SW 1271 (cell line): Measurements from ENCODE around the gene TTC28.
"Not testable (repeated sequence)": the region's sequence is repeated elsewhere in the genome, so short reads cannot be mapped to it uniquely, and the experiment has no call there.

Experiments
- DNase-seq, 2 experiments: peaks; one replicate each; lab custom pipeline; 2025; lab: John Stamatoyannopoulos, UW

Gene TTC28

DNA sequence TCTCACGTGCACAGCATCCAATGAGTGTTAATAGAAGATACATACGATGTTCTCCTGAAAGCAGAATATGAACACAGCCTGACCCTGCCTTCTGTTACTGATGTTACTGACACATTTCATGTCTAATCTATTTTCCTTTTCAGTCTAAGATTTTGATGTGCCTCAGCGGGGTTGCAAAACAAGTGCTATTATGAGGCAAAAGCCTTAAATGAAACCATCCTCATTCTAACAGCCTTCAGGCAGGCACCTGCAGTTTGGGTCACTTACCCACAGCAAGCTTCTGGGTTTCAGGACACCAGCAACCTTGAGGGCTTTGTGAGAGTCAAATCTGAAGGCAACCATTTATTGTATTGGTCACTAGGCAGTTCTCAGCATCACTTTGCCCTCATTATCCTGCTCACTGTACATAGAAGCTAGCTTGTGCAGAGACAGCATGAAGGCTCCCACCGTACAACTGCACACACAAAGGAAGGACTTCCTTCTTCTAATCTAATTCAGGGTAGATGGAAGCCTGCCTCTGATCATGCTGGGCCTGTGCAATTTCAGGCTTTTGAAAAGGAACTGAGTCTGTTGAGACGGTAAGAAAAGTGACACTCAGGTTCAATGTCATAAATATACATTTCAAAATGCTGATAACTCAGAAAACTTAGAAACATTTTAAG, 577.4 kb downstream of the TTC28 start:
- DNase-seq = no peak

DNA sequence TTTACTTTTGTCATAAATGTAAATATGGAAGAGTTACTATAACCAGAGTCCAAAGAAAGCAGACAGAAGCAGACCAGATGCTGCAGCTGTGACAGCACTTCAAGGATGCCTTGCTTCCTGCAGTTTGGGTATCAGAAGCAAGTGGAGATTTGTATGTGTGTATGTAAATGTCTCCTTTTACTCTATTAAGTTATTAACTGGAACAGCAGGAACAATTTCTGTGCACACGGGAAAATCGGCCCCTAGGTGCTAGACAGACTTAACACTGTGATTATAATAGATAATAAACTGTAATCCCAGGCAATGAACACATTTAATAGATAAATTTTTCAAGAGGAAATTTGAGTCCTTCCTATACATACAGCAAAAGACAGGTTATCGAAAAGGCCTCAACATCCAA, 582.0 kb downstream of the TTC28 start:
- DNase-seq = no peak

DNA sequence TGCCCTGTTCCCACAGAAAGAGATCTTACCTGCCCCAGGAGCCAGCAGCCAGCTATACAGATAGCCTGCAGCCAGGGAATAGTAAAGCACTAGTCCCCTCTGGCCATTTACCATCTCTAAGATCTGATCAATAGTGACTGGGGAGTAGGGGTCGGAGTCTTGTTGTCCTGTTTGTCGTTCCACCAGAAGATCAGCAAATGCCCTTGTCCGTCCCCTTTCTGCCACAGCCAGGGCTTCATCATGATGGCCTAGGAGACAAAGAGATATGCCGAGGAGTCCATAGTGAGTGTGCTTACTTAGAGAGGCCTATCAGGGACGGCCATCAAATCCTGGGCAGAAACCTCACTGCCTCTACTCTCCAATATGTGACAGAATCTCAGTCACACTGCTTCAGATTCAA, 583.5 kb downstream of the TTC28 start:
- DNase-seq = no peak

DNA sequence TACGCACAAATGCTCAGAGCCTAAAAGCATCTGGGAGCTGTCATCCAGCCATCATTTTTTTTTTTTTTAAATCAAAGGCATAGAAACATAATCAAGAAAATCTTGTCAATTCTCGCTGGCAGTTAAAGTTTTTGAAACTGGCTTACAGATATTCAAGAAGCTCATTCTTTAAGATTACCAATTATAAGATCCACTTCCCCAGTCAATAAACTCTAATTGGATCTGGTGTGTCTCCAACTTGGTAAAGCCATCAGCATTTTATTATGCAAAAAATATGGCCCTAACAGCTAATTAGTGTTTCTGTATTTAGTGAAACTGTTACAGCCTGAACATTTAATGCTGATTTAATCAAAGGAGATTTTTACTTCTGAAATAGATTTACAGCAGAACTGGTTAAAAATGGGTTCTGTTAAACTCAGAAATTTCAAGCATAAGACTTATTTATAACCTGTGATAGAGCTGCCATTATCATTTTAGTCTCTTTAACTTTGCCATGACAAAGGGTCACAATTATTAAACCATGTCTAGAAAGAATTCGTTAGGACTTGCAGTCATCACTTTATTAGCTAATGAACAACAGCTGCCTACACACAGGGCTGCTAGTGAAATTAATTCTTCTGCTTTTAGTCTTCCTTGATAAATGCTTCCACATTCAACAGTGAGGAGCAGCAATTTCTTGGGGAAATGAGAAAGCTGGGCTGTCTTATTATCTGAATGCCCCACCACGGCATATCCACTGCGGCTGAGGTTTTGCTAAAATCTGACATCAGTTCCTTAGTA, 584.1 kb downstream of the TTC28 start:
- no peak for DNase-seq

DNA sequence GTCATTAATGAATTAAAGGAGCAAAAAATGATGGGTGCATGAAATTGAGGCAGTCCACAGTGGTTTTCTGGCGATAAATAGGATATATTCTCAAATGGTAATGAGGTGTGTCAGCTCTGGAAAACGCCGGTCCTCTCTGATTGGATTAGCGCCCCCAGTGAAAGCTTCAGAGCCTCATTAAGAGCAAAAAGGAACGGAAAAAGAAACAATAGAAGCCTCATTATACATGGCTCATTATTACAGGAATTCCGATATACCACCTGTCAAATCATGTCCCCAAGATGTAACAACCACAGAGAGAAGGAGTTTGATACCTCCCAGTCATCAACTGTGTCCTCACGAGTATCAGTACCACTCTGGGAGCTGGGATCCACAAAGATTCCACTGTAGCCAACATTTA, 584.9 kb downstream of the TTC28 start:
- DNase-seq = no peak

DNA sequence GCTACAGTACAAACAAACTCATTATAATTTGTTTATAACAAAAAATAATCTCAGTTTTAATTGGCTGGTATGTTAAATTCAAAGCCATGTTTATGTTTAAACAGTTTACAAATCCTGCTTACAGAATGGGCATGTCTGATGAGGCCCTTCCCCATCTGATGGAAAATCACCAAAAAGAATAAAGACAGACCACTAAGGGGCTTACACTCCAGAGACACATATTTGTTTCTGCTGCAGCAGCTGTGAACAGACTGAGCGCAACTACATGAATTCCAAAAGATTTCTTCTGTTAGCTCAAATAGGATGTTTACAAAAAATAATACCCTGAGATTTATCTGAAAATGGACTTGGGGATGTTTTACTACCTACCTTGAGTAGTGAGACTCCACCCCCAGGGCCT, 585.9 kb downstream of the TTC28 start:
- no peak for DNase-seq

DNA sequence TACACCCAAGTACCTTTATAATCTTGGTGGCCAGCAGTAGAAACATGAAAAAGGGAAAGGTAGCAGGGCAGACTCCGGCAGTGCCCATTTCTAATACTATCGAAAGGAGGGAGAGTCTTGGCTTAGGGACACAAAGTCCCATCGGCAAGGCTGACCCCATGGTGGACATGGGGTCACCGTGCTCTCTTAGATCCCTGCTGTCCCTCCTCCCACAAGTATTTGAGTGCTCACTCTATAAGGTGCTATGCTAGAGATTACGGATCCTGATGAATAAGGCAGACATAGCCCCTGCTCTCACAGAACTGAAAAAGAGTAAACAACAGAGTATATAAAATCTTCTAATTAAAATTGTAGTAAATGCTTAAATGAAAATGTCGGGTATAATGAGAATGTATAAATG, 588.2 kb downstream of the TTC28 start:
- DNase-seq = no peak

DNA sequence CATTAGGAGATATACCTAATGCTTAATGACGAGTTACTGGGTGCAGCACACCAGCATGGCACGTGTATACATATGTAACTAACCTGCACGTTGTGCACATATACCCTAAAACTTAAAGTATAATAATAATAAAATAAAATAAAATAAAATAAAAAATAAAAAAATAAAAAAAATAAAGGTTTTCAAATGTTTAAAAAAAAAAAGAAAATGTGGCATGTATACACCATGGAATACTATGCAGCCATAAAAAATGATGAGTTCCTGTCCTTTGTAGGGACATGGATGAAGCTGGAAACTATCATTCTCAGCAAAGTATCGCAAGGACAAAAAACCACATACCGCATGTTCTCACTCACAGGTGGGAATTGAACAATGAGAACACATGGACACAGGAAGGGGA, 590.1 kb downstream of the TTC28 start:
- DNase-seq = not testable (repeated sequence)

DNA sequence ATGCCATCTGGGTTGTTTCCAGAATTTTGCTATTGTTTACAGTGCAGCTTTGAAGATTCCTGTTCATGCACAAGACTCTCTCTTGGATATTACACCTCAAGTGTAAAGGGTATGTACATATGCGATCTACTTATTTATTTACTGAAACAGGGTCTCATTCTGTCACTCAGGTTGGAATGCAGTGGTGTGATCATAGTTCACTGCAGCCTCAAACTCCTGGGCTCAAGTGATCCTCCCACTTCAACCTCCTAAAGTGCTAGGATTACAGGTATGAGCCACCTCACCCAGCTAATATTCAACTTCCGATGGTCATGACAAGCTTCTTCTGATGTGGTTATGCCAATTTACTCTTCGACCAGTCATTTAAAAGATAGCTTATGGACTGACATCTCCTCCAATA, 602.5 kb downstream of the TTC28 start:
- no peak for DNase-seq

DNA sequence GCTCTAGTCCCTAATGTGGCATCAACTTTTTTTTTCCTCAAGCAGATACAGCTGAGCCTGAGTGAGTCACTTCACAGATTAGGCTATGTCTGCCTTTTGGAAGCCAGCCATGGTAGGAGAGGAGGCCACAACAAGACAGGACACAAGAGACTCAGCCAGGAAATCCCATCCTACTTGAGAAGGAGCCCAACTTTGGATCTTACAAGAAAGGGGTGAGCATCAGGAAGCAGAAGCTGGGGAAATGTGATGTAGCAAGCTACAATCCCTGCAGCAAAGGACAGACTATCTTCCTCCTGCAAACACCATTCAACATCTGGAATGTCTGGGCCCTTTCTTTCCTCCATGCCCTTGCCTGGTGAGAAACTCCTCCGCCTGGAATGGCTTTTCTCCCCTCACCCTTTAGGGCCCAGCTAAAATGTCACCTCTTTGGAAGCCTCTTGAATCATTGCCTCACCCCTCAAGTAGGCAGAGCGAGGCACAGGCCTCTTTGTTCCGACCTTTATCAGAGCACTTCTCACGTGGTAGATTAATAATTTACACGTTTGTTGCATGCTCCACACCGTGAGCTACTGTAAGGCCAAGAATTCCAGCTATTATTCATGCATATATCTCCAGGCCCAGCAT, 604.2 kb downstream of the TTC28 start:
- DNase-seq = no peak

DNA sequence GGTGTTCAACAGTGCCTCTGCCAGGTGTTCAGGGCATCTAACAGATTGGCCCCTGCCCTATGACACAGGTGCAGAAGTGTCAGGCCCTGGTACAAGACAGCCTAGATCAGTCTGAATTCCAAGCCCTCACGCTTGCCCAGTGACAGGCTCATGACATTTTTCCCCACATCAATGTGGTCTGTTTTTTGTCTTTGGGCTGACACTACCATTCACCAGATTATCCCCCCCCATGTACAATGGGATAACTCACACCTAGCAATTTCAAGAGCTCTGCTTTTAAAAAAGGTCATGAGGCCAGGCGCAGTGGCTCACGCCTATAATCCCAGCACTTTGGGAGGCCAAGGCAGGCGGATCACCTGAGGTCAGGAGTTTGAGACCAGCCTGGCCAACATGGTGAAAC, 605.1 kb downstream of the TTC28 start:
- no peak for DNase-seq

DNA sequence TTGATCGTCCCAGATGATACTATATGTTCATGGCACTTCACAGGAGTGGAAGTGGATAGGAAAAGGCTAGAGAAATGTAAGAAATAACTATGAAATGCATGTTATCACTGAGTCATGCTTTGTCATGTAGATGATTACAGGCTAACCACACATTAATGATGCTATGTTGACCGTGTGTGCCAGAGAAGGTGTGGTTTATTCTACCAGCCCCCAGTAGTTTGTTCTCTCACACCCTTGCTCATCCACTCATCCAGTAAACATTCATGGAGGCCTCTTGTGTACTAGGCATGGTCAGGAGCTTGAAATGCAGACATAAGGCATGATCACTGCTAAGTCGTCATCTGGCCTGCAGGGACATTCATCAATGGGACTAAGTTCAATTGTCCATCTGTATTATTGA, 607.6 kb downstream of the TTC28 start:
- DNase-seq = no peak

DNA sequence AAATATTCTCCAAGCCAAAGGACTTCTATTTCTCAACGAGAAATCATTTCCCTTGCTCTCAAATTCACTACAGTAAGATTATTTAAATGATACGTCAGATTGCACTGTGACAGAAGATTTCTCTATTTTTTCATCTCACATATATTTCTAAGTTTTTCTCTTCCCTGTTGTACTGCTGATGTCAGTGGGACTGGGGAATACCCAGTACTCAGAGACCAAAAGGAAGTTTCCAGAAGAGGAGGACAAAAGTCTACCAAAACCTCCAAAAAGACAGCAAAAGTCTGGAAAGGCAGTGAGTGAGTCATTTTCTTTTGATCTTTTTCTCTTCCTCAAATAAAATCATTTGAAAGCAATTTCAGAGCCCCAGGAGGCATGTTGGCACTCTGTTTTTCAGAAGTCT, 610.8 kb downstream of the TTC28 start:
- DNase-seq = no peak

DNA sequence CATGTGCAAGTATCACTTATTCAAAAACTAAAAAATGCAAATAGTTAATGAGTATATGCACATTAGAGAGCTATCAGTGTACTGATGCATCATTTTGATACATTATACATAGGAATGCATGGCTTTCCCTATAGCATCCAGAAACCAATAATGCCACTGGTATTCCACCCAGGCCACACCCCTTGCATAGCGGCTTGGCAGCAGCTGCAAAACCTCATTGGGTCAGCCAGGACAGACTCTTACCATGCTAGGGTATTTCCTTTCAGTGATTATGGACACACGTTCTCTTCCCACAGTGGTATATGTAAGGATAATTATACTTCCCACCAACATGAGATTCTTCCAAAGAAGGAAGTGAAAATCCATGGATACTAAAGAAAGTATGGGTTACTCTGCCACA, 614.7 kb downstream of the TTC28 start:
- no peak for DNase-seq

DNA sequence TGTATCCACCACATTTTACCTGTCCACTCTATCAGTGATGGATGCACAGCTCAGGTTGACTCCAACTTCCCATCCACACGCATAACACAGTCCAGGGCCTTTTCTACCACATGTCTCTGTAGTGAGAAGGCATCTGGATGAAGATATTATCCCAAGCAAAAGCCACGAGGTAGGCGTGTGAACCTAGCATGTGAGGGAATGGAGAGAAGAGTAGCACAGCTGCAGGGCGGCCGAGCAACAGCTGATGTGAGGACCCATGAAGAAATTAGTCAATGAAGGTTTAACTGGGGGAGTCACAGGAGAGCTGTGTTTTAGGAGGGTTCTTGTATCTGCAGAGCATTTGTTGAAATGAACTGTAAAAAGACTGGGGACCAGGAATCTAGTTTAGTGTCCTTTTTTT, 616.0 kb downstream of the TTC28 start:
- no peak for DNase-seq

DNA sequence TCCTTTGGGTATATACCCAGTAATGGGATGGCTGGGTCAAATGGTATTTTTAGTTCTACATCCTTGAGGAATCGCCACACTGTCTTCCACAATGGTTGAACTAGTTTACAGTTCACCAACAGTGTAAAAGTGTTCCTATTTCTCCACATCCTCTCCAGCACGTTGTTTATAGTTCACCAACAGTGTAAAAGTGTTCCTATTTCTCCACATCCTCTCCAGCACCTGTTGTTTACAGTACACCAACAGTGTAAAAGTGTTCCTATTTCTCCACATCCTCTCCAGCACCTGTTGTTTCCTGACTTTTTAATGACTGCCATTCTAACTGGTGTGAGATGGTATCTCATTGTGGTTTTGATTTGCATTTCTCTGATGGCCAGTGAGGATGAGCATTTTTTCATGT, 619.0 kb downstream of the TTC28 start:
- not testable (repeated sequence) for DNase-seq

DNA sequence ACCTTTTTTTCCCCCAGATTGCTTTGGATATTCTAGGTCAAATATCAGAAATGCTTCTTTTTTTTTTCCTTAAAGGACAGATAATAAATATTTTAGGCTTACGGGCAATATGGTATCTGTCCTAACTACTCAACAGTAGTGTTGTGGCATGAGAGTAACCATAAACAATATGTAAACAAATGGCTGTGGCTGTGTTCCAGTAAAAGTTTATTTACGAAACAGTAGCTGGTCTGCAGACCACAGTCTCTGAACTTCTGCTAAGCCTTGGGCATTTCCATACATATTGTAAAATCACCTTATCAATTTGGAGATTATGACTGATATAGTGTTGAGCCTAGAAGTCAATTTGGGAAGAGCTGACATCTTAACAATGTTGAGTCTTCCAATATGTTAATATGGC, 621.6 kb downstream of the TTC28 start:
- DNase-seq = no peak

DNA sequence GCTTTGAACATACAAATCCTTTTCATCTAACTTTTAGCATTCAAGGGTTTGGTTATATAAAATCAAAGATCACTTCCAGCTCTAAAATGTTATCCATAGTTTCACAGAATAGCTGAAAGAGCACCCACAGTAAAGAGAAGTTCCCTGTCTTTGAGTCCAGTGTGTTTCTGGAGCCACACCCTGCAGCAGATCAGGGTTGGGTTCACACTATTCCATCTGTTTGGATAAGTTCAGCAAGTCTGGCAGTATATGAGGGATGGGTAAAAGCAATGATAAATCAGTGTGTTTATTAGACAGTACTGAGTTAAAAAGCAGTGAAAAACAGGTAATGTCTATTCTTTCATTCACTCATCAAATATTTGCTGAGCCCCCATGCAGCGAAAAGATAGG, 624.8 kb downstream of the TTC28 start:
- DNase-seq = no peak

DNA sequence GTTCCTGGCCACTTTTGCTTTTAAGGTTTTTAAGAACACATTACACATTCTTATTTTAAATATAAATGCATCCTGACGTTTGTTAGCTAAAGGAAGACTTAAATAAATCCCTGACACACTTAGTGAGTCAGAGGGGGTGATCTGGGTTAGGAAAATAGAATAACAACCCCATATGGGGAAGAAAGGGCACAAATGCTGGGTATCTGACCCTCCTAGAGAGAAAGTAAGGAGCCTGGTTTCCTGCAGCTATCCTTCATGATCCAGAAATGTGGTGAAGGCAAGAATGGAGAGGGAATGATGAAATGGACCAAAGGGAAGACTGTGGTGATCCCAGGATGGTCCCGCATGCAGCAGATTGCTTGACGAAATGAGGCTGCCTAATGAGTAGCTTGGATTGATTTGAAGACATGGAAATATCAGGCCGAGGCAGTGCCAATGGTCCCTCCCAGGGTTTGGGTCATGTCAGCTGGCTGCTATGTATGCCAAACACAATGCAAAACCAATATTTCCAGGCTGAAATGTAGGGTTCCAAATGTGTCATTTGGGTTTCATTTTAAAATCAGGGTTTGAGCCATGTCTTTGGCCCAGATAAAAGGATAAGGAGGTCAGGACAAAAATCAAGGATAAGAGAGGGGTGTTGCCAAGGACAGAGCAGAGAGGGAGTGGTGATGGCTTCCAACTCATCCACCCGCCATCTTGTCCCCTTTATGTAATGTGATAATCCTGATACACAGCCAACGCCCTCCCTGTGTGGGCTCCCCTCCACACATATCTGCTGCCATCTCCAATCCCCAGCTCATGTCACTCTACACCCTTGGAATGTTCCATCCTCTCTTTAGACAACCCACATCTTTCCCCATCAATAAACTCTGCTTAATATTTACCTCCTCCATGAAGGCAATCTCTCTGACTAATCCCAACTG, 625.5 kb downstream of the TTC28 start:
- DNase-seq = no peak

DNA sequence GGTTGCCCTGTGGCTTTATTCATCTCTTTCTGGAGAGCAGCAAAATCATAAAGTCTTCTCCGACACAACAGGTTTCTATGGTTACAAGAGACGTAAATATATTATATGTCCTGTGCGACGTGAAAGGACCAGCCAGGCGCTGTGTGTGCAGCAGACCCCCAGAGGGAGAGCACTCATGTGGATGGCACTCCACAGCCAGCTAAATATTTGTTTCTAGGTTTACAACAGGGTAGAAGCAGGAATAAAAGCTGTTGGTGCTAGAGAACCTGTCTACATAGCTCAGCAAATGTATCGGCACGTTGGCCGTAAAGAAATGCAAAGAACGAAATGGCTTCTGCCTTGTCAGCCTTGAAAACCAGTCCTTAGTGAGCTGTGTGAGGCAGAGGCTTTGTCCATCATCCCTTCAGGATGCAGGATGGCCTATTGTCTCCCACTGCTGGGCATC, 626.8 kb downstream of the TTC28 start:
- DNase-seq = no peak

DNA sequence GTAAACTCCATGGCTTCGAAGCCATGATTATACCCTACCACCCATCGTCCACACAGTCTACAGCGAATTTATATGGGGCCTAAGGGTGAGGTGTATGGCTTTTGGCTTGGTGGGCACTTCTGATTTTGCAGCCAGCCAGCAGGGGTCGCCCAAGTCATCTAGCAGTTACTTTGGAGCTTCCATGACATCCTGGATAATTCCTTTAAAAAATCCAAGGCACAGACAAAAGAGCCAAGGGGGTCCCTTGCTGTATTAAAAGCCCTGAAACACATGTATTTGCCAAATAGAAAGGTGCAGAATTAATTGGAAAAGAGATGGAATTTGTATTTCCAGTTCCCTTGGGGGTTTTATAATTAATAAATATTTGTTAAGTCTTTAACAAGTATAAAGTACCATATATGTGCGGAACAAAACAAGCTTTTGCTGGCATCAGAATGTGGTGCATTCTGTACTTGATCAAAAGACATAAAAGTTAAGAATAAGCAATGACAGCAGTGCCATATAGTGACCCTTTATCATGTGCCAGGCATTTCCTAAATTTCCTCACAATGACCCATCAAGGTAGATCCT, 627.8 kb downstream of the TTC28 start:
- peak in 1 of 2 experiments; percentile 22 for DNase-seq
